Measurements from ENCODE around the gene ZRSR2. TPM values are rescaled to one million over a fixed set of nuclear protein-coding genes. Genes with fewer than 3 reads are reported as not detected.

ZRSR2 gene
- total and polyA plus RNA-seq, 2 experiments from 2014 or later: 5.2 to 45.1 TPM

GRCh38 chrX:15750611-15751154 lies 39.6 kb upstream of the ZRSR2 start (continued):
- TF ChIP-seq, protein P1, sequence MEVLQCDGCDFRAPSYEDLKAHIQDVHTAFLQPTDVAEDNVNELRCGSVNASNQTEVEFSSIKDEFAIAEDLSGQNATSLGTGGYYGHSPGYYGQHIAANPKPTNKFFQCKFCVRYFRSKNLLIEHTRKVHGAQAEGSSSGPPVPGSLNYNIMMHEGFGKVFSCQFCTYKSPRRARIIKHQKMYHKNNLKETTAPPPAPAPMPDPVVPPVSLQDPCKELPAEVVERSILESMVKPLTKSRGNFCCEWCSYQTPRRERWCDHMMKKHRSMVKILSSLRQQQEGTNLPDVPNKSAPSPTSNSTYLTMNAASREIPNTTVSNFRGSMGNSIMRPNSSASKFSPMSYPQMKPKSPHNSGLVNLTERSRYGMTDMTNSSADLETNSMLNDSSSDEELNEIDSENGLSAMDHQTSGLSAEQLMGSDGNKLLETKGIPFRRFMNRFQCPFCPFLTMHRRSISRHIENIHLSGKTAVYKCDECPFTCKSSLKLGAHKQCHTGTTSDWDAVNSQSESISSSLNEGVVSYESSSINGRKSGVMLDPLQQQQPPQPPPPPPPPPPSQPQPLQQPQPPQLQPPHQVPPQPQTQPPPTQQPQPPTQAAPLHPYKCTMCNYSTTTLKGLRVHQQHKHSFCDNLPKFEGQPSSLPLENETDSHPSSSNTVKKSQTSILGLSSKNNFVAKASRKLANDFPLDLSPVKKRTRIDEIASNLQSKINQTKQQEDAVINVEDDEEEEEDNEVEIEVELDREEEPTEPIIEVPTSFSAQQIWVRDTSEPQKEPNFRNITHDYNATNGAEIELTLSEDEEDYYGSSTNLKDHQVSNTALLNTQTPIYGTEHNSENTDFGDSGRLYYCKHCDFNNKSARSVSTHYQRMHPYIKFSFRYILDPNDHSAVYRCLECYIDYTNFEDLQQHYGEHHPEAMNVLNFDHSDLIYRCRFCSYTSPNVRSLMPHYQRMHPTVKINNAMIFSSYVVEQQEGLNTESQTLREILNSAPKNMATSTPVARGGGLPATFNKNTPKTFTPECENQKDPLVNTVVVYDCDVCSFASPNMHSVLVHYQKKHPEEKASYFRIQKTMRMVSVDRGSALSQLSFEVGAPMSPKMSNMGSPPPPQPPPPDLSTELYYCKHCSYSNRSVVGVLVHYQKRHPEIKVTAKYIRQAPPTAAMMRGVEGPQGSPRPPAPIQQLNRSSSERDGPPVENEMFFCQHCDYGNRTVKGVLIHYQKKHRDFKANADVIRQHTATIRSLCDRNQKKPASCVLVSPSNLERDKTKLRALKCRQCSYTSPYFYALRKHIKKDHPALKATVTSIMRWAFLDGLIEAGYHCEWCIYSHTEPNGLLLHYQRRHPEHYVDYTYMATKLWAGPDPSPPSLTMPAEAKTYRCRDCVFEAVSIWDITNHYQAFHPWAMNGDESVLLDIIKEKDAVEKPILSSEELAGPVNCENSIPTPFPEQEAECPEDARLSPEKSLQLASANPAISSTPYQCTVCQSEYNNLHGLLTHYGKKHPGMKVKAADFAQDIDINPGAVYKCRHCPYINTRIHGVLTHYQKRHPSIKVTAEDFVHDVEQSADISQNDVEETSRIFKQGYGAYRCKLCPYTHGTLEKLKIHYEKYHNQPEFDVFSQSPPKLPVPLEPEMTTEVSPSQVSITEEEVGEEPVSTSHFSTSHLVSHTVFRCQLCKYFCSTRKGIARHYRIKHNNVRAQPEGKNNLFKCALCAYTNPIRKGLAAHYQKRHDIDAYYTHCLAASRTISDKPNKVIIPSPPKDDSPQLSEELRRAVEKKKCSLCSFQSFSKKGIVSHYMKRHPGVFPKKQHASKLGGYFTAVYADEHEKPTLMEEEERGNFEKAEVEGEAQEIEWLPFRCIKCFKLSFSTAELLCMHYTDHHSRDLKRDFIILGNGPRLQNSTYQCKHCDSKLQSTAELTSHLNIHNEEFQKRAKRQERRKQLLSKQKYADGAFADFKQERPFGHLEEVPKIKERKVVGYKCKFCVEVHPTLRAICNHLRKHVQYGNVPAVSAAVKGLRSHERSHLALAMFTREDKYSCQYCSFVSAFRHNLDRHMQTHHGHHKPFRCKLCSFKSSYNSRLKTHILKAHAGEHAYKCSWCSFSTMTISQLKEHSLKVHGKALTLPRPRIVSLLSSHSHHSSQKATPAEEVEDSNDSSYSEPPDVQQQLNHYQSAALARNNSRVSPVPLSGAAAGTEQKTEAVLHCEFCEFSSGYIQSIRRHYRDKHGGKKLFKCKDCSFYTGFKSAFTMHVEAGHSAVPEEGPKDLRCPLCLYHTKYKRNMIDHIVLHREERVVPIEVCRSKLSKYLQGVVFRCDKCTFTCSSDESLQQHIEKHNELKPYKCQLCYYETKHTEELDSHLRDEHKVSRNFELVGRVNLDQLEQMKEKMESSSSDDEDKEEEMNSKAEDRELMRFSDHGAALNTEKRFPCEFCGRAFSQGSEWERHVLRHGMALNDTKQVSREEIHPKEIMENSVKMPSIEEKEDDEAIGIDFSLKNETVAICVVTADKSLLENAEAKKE (CRISPR knock-in tag; IDR thresholded peaks at IDR 0.05): no peak
- TF ChIP-seq NANOG (IDR thresholded peaks at IDR 0.05; ENCODE audit: borderline replicate concordance) (no peak), STAT1 (IDR thresholded peaks at IDR 0.05; ENCODE audit: unreplicated experiment) (no peak), POLR2AphosphoS5 (IDR thresholded peaks at IDR 0.05; ENCODE audit: low read depth) (no peak), ZNF331 (CRISPR knock-in tag; IDR thresholded peaks at IDR 0.05; ENCODE audit: low read depth) (no peak), JUNB (IDR thresholded peaks at IDR 0.05; ENCODE audit: unreplicated experiment) (no peak), EZH2phosphoT487 (IDR thresholded peaks at IDR 0.05; ENCODE audit: unreplicated experiment) (no peak), EZH2 (IDR thresholded peaks at IDR 0.05; ENCODE audit: low read depth, unreplicated experiment) (no peak), CTCF (conservative IDR thresholded peaks at IDR 0.05; ENCODE audit: low read depth in 2 of 2) (no peak), ZNF114 (CRISPR knock-in tag; IDR thresholded peaks at IDR 0.05) (no peak), CREB1 (CRISPR knock-in tag; IDR thresholded peaks at IDR 0.05; ENCODE audit: low read depth) (no peak)
